GM23248 (cell line): ENCODE results near the gene CDCP2. TPM values are rescaled to one million over a fixed set of nuclear protein-coding genes. Genes with fewer than 3 reads are reported as not detected.

Experiments
- DNase-seq: peaks from one replicate; pipeline ENCODE4 v3.0.0-alpha.2; 2015
- H2AFZ ChIP-seq: fragments of 200-600 bp; sonication (generic); 2 replicates; pipeline ENCODE4 v1.6.1; 2016; ENCODE audit warnings: antibody characterized with exemption
- H3F3A ChIP-seq: fragments of 200-600 bp; sonication (generic); 2 replicates; pipeline ENCODE4 v1.6.1; 2016; ENCODE audit warnings: mild to moderate bottlenecking, antibody characterized with exemption, mixed run types; ENCODE audit not compliant: insufficient read depth
- H3K27ac ChIP-seq: fragments of 200-600 bp; sonication (generic); 2 replicates; pipeline ENCODE4 v1.5.1; 2016; ENCODE audit warnings: mild to moderate bottlenecking
- H3K27me3 ChIP-seq: fragments of 200-600 bp; sonication (generic); replicated peaks from 2 replicates; pipeline ENCODE4 v1.6.1; 2016; ENCODE audit warnings: mild to moderate bottlenecking; ENCODE audit not compliant: insufficient read depth
- H3K36me3 ChIP-seq: fragments of 200-600 bp; sonication (generic); 2 replicates; pipeline ENCODE4 v1.6.1; 2016; ENCODE audit warnings: low read depth, mild to moderate bottlenecking
- H3K4me1 ChIP-seq: fragments of 200-600 bp; sonication (generic); 2 replicates; pipeline ENCODE4 v1.6.1; 2016; ENCODE audit warnings: mild to moderate bottlenecking; ENCODE audit not compliant: insufficient read depth
- H3K4me2 ChIP-seq: fragments of 200-600 bp; sonication (generic); one replicate; pipeline ENCODE4 v1.6.1; 2016; ENCODE audit warnings: mild to moderate bottlenecking; ENCODE audit not compliant: unreplicated experiment
- H3K4me3 ChIP-seq: fragments of 200-600 bp; sonication (generic); 2 replicates; pipeline ENCODE4 v1.5.1; 2016; ENCODE audit warnings: mild to moderate bottlenecking
- H3K79me2 ChIP-seq: fragments of 200-600 bp; sonication (generic); 2 replicates; pipeline ENCODE4 v1.6.1; 2016; ENCODE audit warnings: mild to moderate bottlenecking; ENCODE audit not compliant: insufficient read depth
- H3K9ac ChIP-seq: fragments of 200-600 bp; sonication (generic); 2 replicates; pipeline ENCODE4 v1.6.1; 2016; ENCODE audit warnings: mild to moderate bottlenecking
- H3K9me2 ChIP-seq: fragments of 200-600 bp; sonication (generic); 2 replicates; pipeline ENCODE4 v1.6.1; 2016; ENCODE audit warnings: mixed run types, mild to moderate bottlenecking, moderate library complexity; ENCODE audit not compliant: insufficient read depth
- H3K9me3 ChIP-seq: fragments of 200-600 bp; sonication (generic); one replicate; pipeline ENCODE4 v1.6.1; 2017; ENCODE audit warnings: low read depth
- H4K20me1 ChIP-seq: fragments of 200-600 bp; sonication (generic); 2 replicates; pipeline ENCODE4 v1.6.0; 2016; ENCODE audit not compliant: insufficient read depth
- EZH2 ChIP-seq: fragments of 200-600 bp; sonication (generic); IDR thresholded peaks from 2 replicates; pipeline ENCODE4 v1.6.1; 2018; ENCODE audit warnings: antibody characterized with exemption, mild to moderate bottlenecking; ENCODE audit not compliant: insufficient read depth, poor library complexity, severe bottlenecking
- EZH2phosphoT487 ChIP-seq: fragments of 200-600 bp; sonication (generic); IDR thresholded peaks from 2 replicates; pipeline ENCODE4 v1.6.1; 2018; ENCODE audit warnings: antibody characterized with exemption, moderate library complexity, mild to moderate bottlenecking, low read depth; ENCODE audit not compliant: insufficient read depth
- WGBS, 2 experiments: methylation state at CpG; one replicate each; pipeline ENCODE4 v1.1.6; 2015 to 2017; ENCODE audit warnings: low lambda C conversion rate in 2 of 2, low coverage in 1 of 2; ENCODE audit errors: missing lambda C conversion rate in 2 of 2; 5-methylcytosine and 5-hydroxymethylcytosine counted together
- in situ Hi-C: fragments of 300-500 bp; cut with MboI; formaldehyde crosslinking; loops from 2 replicates; pipeline ENCODE4 v1.15.0; 2020
- polyA plus RNA-seq: library from polyadenylated mRNA; unstranded; fragments of >200 nt; fragmentation: Nextera tagmentation; extraction: Ambion mirVana; gene quantifications from 2 replicates; pipeline ENCODE4 v1.2.1, GENCODE V29; 2016
- total RNA-seq: library from RNA; depleted of rRNA; stranded (reverse); fragments of >200 nt; shearing (Covaris generic); gene quantifications from 2 replicates; pipeline ENCODE4 v1.2.3, GENCODE V29; 2014

CDCP2 gene
- total and polyA plus RNA-seq, 2 experiments from 2014 or later = not detected

DNA sequence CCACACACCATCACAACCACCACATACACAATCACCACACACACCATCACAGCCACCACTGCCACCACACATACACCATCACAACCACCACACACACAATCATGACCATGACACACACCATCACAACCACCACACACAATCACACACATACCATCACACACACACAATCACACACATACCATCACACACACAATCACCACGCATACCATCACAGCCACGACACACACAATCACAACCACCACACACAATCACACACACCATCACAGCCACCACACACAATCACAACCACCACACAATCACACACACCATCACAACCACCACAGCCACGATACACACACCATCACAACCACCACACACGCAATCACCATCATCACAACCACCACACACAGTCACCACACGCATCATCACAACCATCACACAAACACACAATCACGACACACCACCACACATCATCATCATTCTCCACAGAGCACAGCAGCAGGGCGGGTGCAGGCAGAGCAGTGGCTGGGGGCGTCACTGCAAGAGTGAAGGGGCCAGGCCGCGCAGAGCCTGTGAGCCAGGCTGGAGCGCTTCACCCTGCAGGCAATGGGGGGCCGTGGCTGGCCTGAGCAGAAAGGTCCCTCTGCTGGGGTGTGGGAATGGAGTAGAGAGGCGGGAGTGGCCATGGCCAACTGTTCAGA is 32.6 kb downstream of the CDCP2 start:
- Histone ChIP-seq H3F3A (peaks cover 21% of the 10 kb centered on the region), H3K4me3 (no peak overlapping the region), H3K27ac (no peak overlapping the region), H3K9me3 (no peaks in the 10 kb centered on the region), H3K9me2 (no peaks in the 10 kb centered on the region), H3K4me1 (peaks cover 21% of the 10 kb centered on the region), H3K36me3 (no peaks in the 10 kb centered on the region), H4K20me1 (no peaks in the 10 kb centered on the region), H3K4me2 (no peak overlapping the region), H3K79me2 (no peaks in the 10 kb centered on the region), H2AFZ (no peak overlapping the region), H3K27me3 (no peaks in the 10 kb centered on the region), H3K9ac (no peak overlapping the region)
- in situ Hi-C loops = loop anchor here (25.0 kb wide), 2 partner anchors 367 to 692 kb away; partner anchors contain the start of gene TTC22
- TF ChIP-seq EZH2 = no peak
- TF ChIP-seq EZH2phosphoT487 = no peak
- DNase-seq = no peak
- WGBS, 2 experiments = 95% methylated on average over 13 of the region's 13 CpGs

DNA sequence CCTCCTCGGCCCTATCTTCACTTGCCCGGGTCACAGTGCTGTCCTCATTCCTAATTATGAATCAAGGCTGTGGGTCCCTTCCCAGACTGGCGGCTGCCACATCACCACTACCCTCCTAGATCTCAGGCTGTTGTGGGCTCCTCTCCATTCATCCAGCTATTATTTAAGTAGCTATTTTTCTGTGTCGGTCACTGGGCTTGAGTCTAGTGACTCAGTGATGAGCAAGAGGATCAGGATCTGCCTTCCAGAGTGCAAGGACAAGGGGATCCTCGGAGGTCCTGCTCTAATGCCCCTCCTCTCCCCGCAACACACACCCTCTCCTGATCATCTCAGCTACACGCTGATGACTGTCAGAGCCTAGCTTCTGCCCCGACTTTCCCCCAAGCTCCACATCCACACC is 34.1 kb downstream of the CDCP2 start:
- 19 to 26% methylated on average over 8 of the region's 8 CpGs for WGBS, 2 experiments
- Histone ChIP-seq H3F3A (peaks cover 21% of the 10 kb centered on the region), H4K20me1 (no peaks in the 10 kb centered on the region), H3K9ac (peak overlapping the region; percentile 66), H3K4me2 (peak overlapping the region; percentile 53), H2AFZ (peak overlapping the region; percentile 57), H3K9me2 (no peaks in the 10 kb centered on the region), H3K79me2 (no peaks in the 10 kb centered on the region), H3K36me3 (no peaks in the 10 kb centered on the region), H3K4me1 (peaks cover 21% of the 10 kb centered on the region), H3K9me3 (no peaks in the 10 kb centered on the region), H3K27ac (peak overlapping the region; percentile 78), H3K4me3 (no peak overlapping the region), H3K27me3 (no peaks in the 10 kb centered on the region)
- TF ChIP-seq EZH2 = no peak
- TF ChIP-seq EZH2phosphoT487 = no peak
- in situ Hi-C loops = loop anchor here (25.0 kb wide), 2 partner anchors 369 to 694 kb away; partner anchors contain the start of gene TTC22
- DNase-seq = peak; percentile 93

DNA sequence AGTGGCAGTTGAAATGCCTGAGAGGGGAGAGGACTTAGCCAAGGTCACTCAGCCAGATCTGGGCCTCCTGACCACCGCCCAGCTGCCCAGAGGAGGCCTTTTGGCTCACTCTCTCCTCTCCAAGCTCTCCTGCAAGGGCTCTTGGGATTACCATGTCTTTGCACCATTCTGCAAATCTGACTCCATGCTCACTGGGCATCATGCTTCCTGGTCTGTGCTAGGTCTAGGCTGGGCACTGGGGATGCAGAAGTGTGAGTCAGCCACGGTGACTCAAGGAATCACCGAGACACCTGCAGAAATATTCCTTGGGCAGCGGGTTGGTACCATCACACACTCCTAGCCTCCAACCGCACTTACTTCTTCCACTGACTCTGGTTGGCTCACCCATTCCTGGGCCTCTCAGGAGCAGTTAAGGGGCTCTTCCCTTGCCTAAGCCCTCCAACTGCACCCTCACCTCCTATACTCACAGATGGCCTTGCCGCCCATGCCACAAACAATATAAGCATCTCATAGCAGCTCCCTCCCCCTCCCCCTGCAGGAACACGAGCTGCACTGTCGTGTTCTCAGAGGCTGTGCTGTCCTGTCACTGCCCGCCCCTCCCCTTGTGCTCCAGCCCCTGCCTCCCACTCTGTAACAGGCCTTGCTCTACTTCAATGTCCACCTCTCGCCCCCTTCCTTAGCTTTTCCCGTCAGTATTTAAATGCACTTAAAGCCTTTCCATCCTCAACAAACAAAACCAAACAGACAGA is 34.8 kb downstream of the CDCP2 start:
- TF ChIP-seq EZH2phosphoT487 (no peak), EZH2 (no peak)
- peak overlapping the region; percentile 57 for H2AFZ ChIP-seq
- peak overlapping the region; percentile 66 for H3K9ac ChIP-seq
- H3K79me2 ChIP-seq = no peaks in the 10 kb centered on the region
- H3K27ac ChIP-seq = peak overlapping the region; percentile 78
- peak; percentile 51 for DNase-seq
- no peaks in the 10 kb centered on the region for H4K20me1 ChIP-seq
- WGBS, 2 experiments = 82 to 85% methylated on average over 11 of the region's 11 CpGs
- H3K36me3 ChIP-seq = no peaks in the 10 kb centered on the region
- in situ Hi-C loops = loop anchor here (25.0 kb wide), 2 partner anchors 369 to 694 kb away; partner anchors contain the start of gene TTC22
- peaks cover 21% of the 10 kb centered on the region for H3K4me1 ChIP-seq
- no peaks in the 10 kb centered on the region for H3K27me3 ChIP-seq
- H3F3A ChIP-seq = peaks cover 21% of the 10 kb centered on the region
- H3K4me3 ChIP-seq = no peak overlapping the region
- H3K9me2 ChIP-seq = no peaks in the 10 kb centered on the region
- no peaks in the 10 kb centered on the region for H3K9me3 ChIP-seq
- peak overlapping the region; percentile 53 for H3K4me2 ChIP-seq

DNA sequence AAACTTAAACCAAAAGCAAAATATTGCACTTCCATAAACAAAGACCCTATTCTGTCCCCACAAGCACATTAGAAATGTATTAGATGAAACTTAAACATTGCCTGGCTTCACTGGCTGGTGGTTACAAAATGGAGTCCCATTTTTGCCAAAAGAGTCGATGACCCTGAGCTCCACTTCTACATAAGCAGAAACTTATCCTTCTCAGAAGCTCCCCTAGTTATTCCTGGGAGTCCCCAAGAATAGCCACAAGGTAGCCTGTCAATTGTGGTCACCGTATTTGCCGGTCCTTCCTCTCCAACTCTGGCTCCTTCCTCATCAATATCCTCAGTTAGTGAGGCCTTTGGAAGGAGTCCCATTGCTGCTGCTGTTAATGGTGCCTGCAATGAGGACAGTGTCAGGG is 37.3 kb downstream of the CDCP2 start:
- DNase-seq = no peak
- no peak overlapping the region for H2AFZ ChIP-seq
- H3K79me2 ChIP-seq = no peaks in the 10 kb centered on the region
- H3K4me3 ChIP-seq = no peak overlapping the region
- no peaks in the 10 kb centered on the region for H3K27me3 ChIP-seq
- no peaks in the 10 kb centered on the region for H3K9me2 ChIP-seq
- no peaks in the 10 kb centered on the region for H3K36me3 ChIP-seq
- no peaks in the 10 kb centered on the region for H3K9me3 ChIP-seq
- no peaks in the 10 kb centered on the region for H4K20me1 ChIP-seq
- H3K27ac ChIP-seq = no peak overlapping the region
- TF ChIP-seq EZH2phosphoT487 (no peak), EZH2 (no peak)
- peaks cover 17% of the 10 kb centered on the region for H3K4me1 ChIP-seq
- in situ Hi-C loops = loop anchor here (25.0 kb wide), 2 partner anchors 372 to 697 kb away; partner anchors contain the start of gene TTC22
- no peak overlapping the region for H3K4me2 ChIP-seq
- peaks cover 21% of the 10 kb centered on the region for H3F3A ChIP-seq
- H3K9ac ChIP-seq = no peak overlapping the region
- WGBS, 2 experiments = 96 to 97% methylated on average over 3 of the region's 3 CpGs
